GM23248 (cell line): Measurements from ENCODE around the gene INHA. TPM values are rescaled to one million over a fixed set of nuclear protein-coding genes. Genes with fewer than 3 reads are reported as not detected.

Experiments used
- DNase-seq: peaks from one replicate; pipeline ENCODE4 v3.0.0-alpha.2; 2015
- H2AFZ ChIP-seq: fragments of 200-600 bp; sonication (generic); 2 replicates; pipeline ENCODE4 v1.6.1; 2016; ENCODE audit warnings: antibody characterized with exemption
- H3F3A ChIP-seq: fragments of 200-600 bp; sonication (generic); 2 replicates; pipeline ENCODE4 v1.6.1; 2016; ENCODE audit warnings: mild to moderate bottlenecking, antibody characterized with exemption, mixed run types; ENCODE audit not compliant: insufficient read depth
- H3K27ac ChIP-seq: fragments of 200-600 bp; sonication (generic); 2 replicates; pipeline ENCODE4 v1.5.1; 2016; ENCODE audit warnings: mild to moderate bottlenecking
- H3K27me3 ChIP-seq: fragments of 200-600 bp; sonication (generic); replicated peaks from 2 replicates; pipeline ENCODE4 v1.6.1; 2016; ENCODE audit warnings: mild to moderate bottlenecking; ENCODE audit not compliant: insufficient read depth
- H3K36me3 ChIP-seq: fragments of 200-600 bp; sonication (generic); 2 replicates; pipeline ENCODE4 v1.6.1; 2016; ENCODE audit warnings: low read depth, mild to moderate bottlenecking
- H3K4me1 ChIP-seq: fragments of 200-600 bp; sonication (generic); 2 replicates; pipeline ENCODE4 v1.6.1; 2016; ENCODE audit warnings: mild to moderate bottlenecking; ENCODE audit not compliant: insufficient read depth
- H3K4me2 ChIP-seq: fragments of 200-600 bp; sonication (generic); one replicate; pipeline ENCODE4 v1.6.1; 2016; ENCODE audit warnings: mild to moderate bottlenecking; ENCODE audit not compliant: unreplicated experiment
- H3K4me3 ChIP-seq: fragments of 200-600 bp; sonication (generic); 2 replicates; pipeline ENCODE4 v1.5.1; 2016; ENCODE audit warnings: mild to moderate bottlenecking
- H3K79me2 ChIP-seq: fragments of 200-600 bp; sonication (generic); 2 replicates; pipeline ENCODE4 v1.6.1; 2016; ENCODE audit warnings: mild to moderate bottlenecking; ENCODE audit not compliant: insufficient read depth
- H3K9ac ChIP-seq: fragments of 200-600 bp; sonication (generic); 2 replicates; pipeline ENCODE4 v1.6.1; 2016; ENCODE audit warnings: mild to moderate bottlenecking
- H3K9me2 ChIP-seq: fragments of 200-600 bp; sonication (generic); 2 replicates; pipeline ENCODE4 v1.6.1; 2016; ENCODE audit warnings: mixed run types, mild to moderate bottlenecking, moderate library complexity; ENCODE audit not compliant: insufficient read depth
- H3K9me3 ChIP-seq: fragments of 200-600 bp; sonication (generic); one replicate; pipeline ENCODE4 v1.6.1; 2017; ENCODE audit warnings: low read depth
- H4K20me1 ChIP-seq: fragments of 200-600 bp; sonication (generic); 2 replicates; pipeline ENCODE4 v1.6.0; 2016; ENCODE audit not compliant: insufficient read depth
- EZH2 ChIP-seq: fragments of 200-600 bp; sonication (generic); IDR thresholded peaks from 2 replicates; pipeline ENCODE4 v1.6.1; 2018; ENCODE audit warnings: antibody characterized with exemption, mild to moderate bottlenecking; ENCODE audit not compliant: insufficient read depth, poor library complexity, severe bottlenecking
- EZH2phosphoT487 ChIP-seq: fragments of 200-600 bp; sonication (generic); IDR thresholded peaks from 2 replicates; pipeline ENCODE4 v1.6.1; 2018; ENCODE audit warnings: antibody characterized with exemption, moderate library complexity, mild to moderate bottlenecking, low read depth; ENCODE audit not compliant: insufficient read depth
- WGBS, 2 experiments: methylation state at CpG; one replicate each; pipeline ENCODE4 v1.1.6; 2015 to 2017; ENCODE audit warnings: low lambda C conversion rate in 2 of 2, low coverage in 1 of 2; ENCODE audit errors: missing lambda C conversion rate in 2 of 2; 5-methylcytosine and 5-hydroxymethylcytosine counted together
- in situ Hi-C: fragments of 300-500 bp; cut with MboI; formaldehyde crosslinking; loops from 2 replicates; pipeline ENCODE4 v1.15.0; 2020
- polyA plus RNA-seq: library from polyadenylated mRNA; unstranded; fragments of >200 nt; fragmentation: Nextera tagmentation; extraction: Ambion mirVana; gene quantifications from 2 replicates; pipeline ENCODE4 v1.2.1, GENCODE V29; 2016
- total RNA-seq: library from RNA; depleted of rRNA; stranded (reverse); fragments of >200 nt; shearing (Covaris generic); gene quantifications from 2 replicates; pipeline ENCODE4 v1.2.3, GENCODE V29; 2014

INHA gene
- total and polyA plus RNA-seq, 2 experiments from 2014 or later, result 0.11 to 0.36 TPM

- no peak overlapping the region for H3K4me3 ChIP-seq
- no peaks in the 10 kb centered on the region for H4K20me1 ChIP-seq
- H3K79me2 ChIP-seq, result peaks cover 27% of the 10 kb centered on the region
- H3K27me3 ChIP-seq, result no peaks in the 10 kb centered on the region
- no peaks in the 10 kb centered on the region for H3K9me3 ChIP-seq
- H3K4me2 ChIP-seq, result no peak overlapping the region
- TF ChIP-seq EZH2 (no peak), EZH2phosphoT487 (no peak)
- H3K36me3 ChIP-seq, result peaks cover 11% of the 10 kb centered on the region; the same call in 1 of the 2 replicates
- H2AFZ ChIP-seq, result no peak overlapping the region
- 51 to 55% methylated on average over 8 to 9 of the region's 9 CpGs for WGBS, 2 experiments
- DNase-seq, result no peak
- no peaks in the 10 kb centered on the region for H3K4me1 ChIP-seq
- H3K9me2 ChIP-seq, result no peaks in the 10 kb centered on the region
- no peak overlapping the region for H3K27ac ChIP-seq
- no peak overlapping the region for H3K9ac ChIP-seq
- in situ Hi-C loops, result no loop called here
- H3F3A ChIP-seq, result peaks cover under 1% of the 10 kb centered on the region; the same call in 1 of the 2 replicates
Measured at GRCh38 chr2:219536967-219537366, 35.1 kb upstream of the INHA start.

- H3K27me3 ChIP-seq, result no peaks in the 10 kb centered on the region
- peaks cover 11% of the 10 kb centered on the region; the same call in 1 of the 2 replicates for H3K36me3 ChIP-seq
- no peak for DNase-seq
- 63 to 64% methylated on average over 12 to 14 of the region's 15 CpGs for WGBS, 2 experiments
- in situ Hi-C loops, result no loop called here
- H3K4me2 ChIP-seq, result no peak overlapping the region
- no peak for TF ChIP-seq EZH2phosphoT487
- no peak for TF ChIP-seq EZH2
- H4K20me1 ChIP-seq, result no peaks in the 10 kb centered on the region
- H2AFZ ChIP-seq, result no peak overlapping the region
- peaks cover 35% of the 10 kb centered on the region for H3K79me2 ChIP-seq
- peaks cover 9% of the 10 kb centered on the region for H3F3A ChIP-seq
- H3K9me2 ChIP-seq, result no peaks in the 10 kb centered on the region
- no peak overlapping the region for H3K4me3 ChIP-seq
- no peak overlapping the region for H3K27ac ChIP-seq
- no peak overlapping the region for H3K9ac ChIP-seq
- no peaks in the 10 kb centered on the region for H3K4me1 ChIP-seq
- no peaks in the 10 kb centered on the region for H3K9me3 ChIP-seq
Measured at GRCh38 chr2:219537657-219538488, 34.2 kb upstream of the INHA start.

GRCh38 chr2:219538504-219538951, 33.6 kb upstream of the INHA start:
- H3K4me3 ChIP-seq, result no peak overlapping the region
- WGBS, 2 experiments, result 80 to 85% methylated on average over 6 of the region's 6 CpGs
- no peaks in the 10 kb centered on the region for H3K4me1 ChIP-seq
- no peak for TF ChIP-seq EZH2phosphoT487
- TF ChIP-seq EZH2, result no peak
- in situ Hi-C loops, result no loop called here
- H2AFZ ChIP-seq, result no peak overlapping the region
- H3K9me3 ChIP-seq, result no peaks in the 10 kb centered on the region
- peaks cover 11% of the 10 kb centered on the region; the same call in 1 of the 2 replicates for H3K36me3 ChIP-seq
- no peak overlapping the region for H3K9ac ChIP-seq
- H4K20me1 ChIP-seq, result no peaks in the 10 kb centered on the region
- no peaks in the 10 kb centered on the region for H3K27me3 ChIP-seq
- H3F3A ChIP-seq, result peaks cover 9% of the 10 kb centered on the region
- peaks cover 35% of the 10 kb centered on the region for H3K79me2 ChIP-seq
- H3K9me2 ChIP-seq, result no peaks in the 10 kb centered on the region
- no peak overlapping the region for H3K4me2 ChIP-seq
- no peak overlapping the region for H3K27ac ChIP-seq
- DNase-seq, result no peak

DNA sequence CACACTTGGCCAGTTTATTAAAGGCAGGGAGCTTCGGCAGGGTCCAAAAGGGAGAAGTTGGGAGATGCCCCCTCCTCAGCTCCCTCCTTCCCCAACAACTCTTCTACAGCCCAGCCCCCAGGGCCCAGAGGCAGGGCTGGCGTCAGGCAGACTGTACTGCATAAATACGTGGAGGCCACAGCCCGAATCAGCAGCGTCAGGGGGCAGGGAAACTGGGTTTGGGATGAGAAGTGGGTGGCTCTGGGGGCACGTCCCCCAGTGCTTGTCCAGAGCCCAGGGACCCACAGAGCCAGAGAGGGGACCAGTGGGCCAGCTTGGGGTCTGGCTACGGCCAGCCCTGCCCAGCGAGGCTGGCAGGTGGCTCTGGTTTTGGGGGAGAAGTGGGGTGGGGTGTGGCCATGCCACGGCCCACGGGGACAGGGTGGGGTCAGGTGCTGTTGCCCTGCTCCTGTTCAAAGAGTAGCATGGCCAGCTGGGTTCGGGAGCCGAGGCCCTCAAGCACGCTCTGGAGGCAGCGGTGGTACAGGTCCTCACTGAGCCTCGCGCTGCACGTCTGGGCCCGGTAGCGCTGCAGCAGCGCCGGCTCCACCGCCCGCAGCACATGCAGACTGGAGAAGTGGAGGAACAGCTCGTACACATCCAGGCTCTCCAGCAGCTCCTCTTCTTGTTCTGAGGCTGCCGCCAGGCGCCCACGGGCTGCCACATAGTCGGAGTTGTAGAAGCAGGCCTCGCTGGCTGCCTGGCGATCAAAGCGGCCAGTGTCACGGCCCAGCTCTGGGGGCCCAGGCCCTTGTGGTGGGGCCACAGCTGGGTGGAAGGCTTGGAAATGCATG, 32.9 kb upstream of the INHA start:
- Histone ChIP-seq H3K36me3 (peaks cover 11% of the 10 kb centered on the region; the same call in 1 of the 2 replicates), H3K27ac (no peak overlapping the region), H3K9me3 (no peaks in the 10 kb centered on the region), H3K4me1 (no peaks in the 10 kb centered on the region), H3K4me3 (no peak overlapping the region), H3K9me2 (no peaks in the 10 kb centered on the region), H4K20me1 (no peaks in the 10 kb centered on the region), H3K9ac (no peak overlapping the region), H3K79me2 (peaks cover 35% of the 10 kb centered on the region), H3K4me2 (no peak overlapping the region), H3F3A (peaks cover 9% of the 10 kb centered on the region), H2AFZ (no peak overlapping the region), H3K27me3 (no peaks in the 10 kb centered on the region)
- 86 to 89% methylated on average over 31 to 32 of the region's 32 CpGs for WGBS, 2 experiments
- no peak for DNase-seq
- no peak for TF ChIP-seq EZH2phosphoT487
- no peak for TF ChIP-seq EZH2
- in situ Hi-C loops, result no loop called here
